ENCODE data around the gene MEPCE. TPM values are rescaled to one million over a fixed set of nuclear protein-coding genes. Genes with fewer than 3 reads are reported as not detected.

MEPCE gene
- total and polyA plus RNA-seq, 2 of the 8 experiments (the other 6 are each of a cell fraction or from before 2014, with no cell fraction given) = 22.8 to 48.8 TPM

DNA sequence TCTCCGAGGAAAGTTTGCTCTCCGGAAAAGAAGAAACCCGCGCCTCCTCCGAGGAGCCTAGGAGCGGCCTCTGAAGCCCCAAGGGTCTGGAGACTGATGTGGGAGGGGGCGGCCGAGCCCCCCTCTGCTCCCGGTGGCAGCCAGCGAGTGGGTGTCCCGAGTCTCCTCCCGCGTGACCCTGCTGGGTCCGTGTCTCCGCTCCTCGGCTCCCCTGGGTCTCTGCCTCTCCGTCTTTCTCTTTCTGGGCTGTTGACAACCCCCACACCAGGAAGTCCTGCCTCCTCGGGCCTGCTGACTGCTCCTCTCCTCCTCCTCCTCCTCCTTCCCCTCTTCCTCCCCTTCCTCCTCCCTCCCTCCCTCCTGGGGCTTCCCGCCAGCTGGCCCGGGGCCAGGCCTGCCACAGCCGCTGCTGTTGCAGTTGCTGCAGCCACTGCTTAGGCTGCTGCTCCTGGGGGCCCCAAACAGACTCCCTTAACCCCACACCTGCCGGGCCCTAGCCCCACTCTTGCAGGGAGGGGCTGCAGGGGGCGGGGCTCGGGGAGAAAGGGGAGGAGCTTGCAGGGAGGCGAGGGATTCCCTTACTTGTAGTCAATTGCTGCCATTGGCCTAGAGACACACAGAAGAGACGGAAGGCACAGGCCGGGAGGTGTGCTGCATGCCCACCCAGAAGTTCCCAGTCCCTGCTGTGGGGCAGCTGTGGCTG is 49.5 kb downstream of the MEPCE start, which contains the start of gene TSC22D4 (continued):
- TF ChIP-seq CTCF (IDR thresholded peaks at IDR 0.05; ENCODE audit: control extremely low read depth in 1 of 3, insufficient read depth in 1 of 3, low read depth in 1 of 3, low read length in 3 of 3) = peak in 1 of 3 experiments; percentile 7; a peak in 1 of 4 replicates
- TF ChIP-seq, protein P1, sequence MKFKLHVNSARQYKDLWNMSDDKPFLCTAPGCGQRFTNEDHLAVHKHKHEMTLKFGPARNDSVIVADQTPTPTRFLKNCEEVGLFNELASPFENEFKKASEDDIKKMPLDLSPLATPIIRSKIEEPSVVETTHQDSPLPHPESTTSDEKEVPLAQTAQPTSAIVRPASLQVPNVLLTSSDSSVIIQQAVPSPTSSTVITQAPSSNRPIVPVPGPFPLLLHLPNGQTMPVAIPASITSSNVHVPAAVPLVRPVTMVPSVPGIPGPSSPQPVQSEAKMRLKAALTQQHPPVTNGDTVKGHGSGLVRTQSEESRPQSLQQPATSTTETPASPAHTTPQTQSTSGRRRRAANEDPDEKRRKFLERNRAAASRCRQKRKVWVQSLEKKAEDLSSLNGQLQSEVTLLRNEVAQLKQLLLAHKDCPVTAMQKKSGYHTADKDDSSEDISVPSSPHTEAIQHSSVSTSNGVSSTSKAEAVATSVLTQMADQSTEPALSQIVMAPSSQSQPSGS (IDR thresholded peaks at IDR 0.05; ENCODE audit: low read length) = no peak
- peak; percentile 15 for TF ChIP-seq SAP30 (IDR thresholded peaks at IDR 0.05; ENCODE audit: insufficient read depth, insufficient replicate concordance, low read length)
- peak in 1 of 2 experiments; percentile 97; a peak in 2 of 4 replicates for TF ChIP-seq HDAC2 (IDR thresholded peaks at IDR 0.05; ENCODE audit: borderline replicate concordance in 1 of 2, low read depth in 2 of 2, low read length in 2 of 2)
- no peak for TF ChIP-seq EZH2 (IDR thresholded peaks at IDR 0.05; ENCODE audit: low read depth, low read length, severe bottlenecking)
- no peak for TF ChIP-seq CEBPB (IDR thresholded peaks at IDR 0.05; ENCODE audit: low read depth, low read length)
- TF ChIP-seq, protein P2, sequence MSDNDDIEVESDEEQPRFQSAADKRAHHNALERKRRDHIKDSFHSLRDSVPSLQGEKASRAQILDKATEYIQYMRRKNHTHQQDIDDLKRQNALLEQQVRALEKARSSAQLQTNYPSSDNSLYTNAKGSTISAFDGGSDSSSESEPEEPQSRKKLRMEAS (IDR thresholded peaks at IDR 0.05) = 0 out of 2 replicates have a peak, but pooled peaks have one; percentile 34
- TF ChIP-seq CBX5 (IDR thresholded peaks at IDR 0.05; ENCODE audit: low read depth, low read length) = no peak
- no peak for TF ChIP-seq KDM1A (IDR thresholded peaks at IDR 0.05; ENCODE audit: borderline replicate concordance, low read length)
- TF ChIP-seq CBX8 (IDR thresholded peaks at IDR 0.05; ENCODE audit: borderline replicate concordance, low read depth, low read length) = no peak
- TF ChIP-seq CREB1 (IDR thresholded peaks at IDR 0.05) = no peak
- TF ChIP-seq EP300 (IDR thresholded peaks at IDR 0.05; ENCODE audit: borderline replicate concordance in 1 of 2, low read depth in 2 of 2, low read length in 2 of 2) = no peak; a peak in 1 of 3 replicates
- TF ChIP-seq RAD21 (IDR thresholded peaks at IDR 0.05 in 1 of 2, conservative IDR thresholded peaks at IDR 0.05 in 1 of 2; ENCODE audit: low read depth in 2 of 2, low read length in 2 of 2) = peak in 1 of 2 experiments; percentile 15; a peak in 1 of 4 replicates
- no peak for TF ChIP-seq TEAD4 (IDR thresholded peaks at IDR 0.05; ENCODE audit: low read depth, low read length)
- TF ChIP-seq, protein P3, sequence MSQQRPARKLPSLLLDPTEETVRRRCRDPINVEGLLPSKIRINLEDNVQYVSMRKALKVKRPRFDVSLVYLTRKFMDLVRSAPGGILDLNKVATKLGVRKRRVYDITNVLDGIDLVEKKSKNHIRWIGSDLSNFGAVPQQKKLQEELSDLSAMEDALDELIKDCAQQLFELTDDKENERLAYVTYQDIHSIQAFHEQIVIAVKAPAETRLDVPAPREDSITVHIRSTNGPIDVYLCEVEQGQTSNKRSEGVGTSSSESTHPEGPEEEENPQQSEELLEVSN (IDR thresholded peaks at IDR 0.05) = no peak
- no peak for TF ChIP-seq HDAC6 (IDR thresholded peaks at IDR 0.05; ENCODE audit: low read depth, low read length)
- no peak for TF ChIP-seq PHF8 (conservative IDR thresholded peaks at IDR 0.05; ENCODE audit: low read depth, low read length)

Data from H1 (cell line).